Epithelial cell of proximal tubule (primary cell): ENCODE measurements around the gene FXYD5. TPM values are rescaled to one million over a fixed set of nuclear protein-coding genes. Genes with fewer than 3 reads are reported as not detected.
"Not testable (repeated sequence)": the region's sequence is repeated elsewhere in the genome, so short reads cannot be mapped to it uniquely, and the experiment has no call there.

ENCODE experiments used
- DNase-seq: peaks from one replicate; pipeline ENCODE4 v3.0.0-alpha.2; 2011; ENCODE audit warnings: low read depth
- H3K4me3 ChIP-seq: 2 replicates; pipeline ENCODE4 v1.5.1; 2011; ENCODE audit warnings: low read depth, mild to moderate bottlenecking, low read length
- CTCF ChIP-seq: conservative IDR thresholded peaks from 2 replicates; pipeline ENCODE4 v1.5.1; 2012; ENCODE audit warnings: low read depth, mild to moderate bottlenecking, low read length
- total RNA-seq: library from RNA; depleted of rRNA; stranded (reverse); fragments of >200 nt; gene quantifications from 2 replicates; pipeline ENCODE4 v1.2.3, GENCODE V29; 2015

Gene FXYD5
- total RNA-seq, 1 donor from 2014 or later: 107 TPM

GRCh38 chr19:35144259-35144599 is 10.3 kb upstream of the FXYD5 start:
- no peak for TF ChIP-seq CTCF
- DNase-seq: no peak
- no peak overlapping the region for H3K4me3 ChIP-seq

GRCh38 chr19:35144600-35145436 is 9.7 kb upstream of the FXYD5 start:
- no peak for DNase-seq
- no peak for TF ChIP-seq CTCF
- no peak overlapping the region for H3K4me3 ChIP-seq

- no peak for TF ChIP-seq CTCF
- H3K4me3 ChIP-seq: no peak overlapping the region
- DNase-seq: no peak
Observed at GRCh38 chr19:35146746-35147459, 7.6 kb upstream of the FXYD5 start.

- H3K4me3 ChIP-seq: no peak overlapping the region
- no peak for DNase-seq
- no peak for TF ChIP-seq CTCF
Observed at GRCh38 chr19:35149463-35149862, 5.1 kb upstream of the FXYD5 start.

- H3K4me3 ChIP-seq: no peak overlapping the region
- no peak for TF ChIP-seq CTCF
- no peak for DNase-seq
Observed at GRCh38 chr19:35150445-35150844, 4.1 kb upstream of the FXYD5 start.

GRCh38 chr19:35151273-35152065 is 3.1 kb upstream of the FXYD5 start:
- DNase-seq: no peak
- no peak for TF ChIP-seq CTCF
- no peak overlapping the region for H3K4me3 ChIP-seq

- H3K4me3 ChIP-seq, DNase-seq: not testable (repeated sequence)
Observed at GRCh38 chr19:35153129-35153522, 1.4 kb upstream of the FXYD5 start.
